Kidney tubule cell (primary cell): ENCODE results near the gene CYFIP1.

Source experiments
- DNase-seq: peaks from one replicate; pipeline ENCODE4 v3.0.0-alpha.2; 2018; ENCODE audit warnings: low spot score

The CYFIP1 gene

GRCh38 chr15:22867886-22868285, 112.3 kb downstream of the CYFIP1 start:
- no peak for DNase-seq

DNA sequence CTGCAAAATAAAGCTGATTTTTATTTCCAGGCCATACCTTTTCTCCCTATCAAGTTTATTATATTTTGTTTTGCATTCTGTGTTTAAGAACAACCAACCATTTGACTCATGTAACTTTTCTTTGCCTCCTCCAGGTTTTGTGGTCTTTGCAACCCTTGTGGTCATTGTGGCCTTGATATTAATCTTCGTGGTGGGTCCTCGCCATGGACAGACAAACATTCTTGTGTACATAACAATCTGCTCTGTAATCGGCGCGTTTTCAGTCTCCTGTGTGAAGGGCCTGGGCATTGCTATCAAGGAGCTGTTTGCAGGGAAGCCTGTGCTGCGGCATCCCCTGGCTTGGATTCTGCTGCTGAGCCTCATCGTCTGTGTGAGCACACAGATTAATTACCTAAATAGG, 114.1 kb downstream of the CYFIP1 start:
- no peak for DNase-seq

GRCh38 chr15:22863356-22863755, 116.8 kb downstream of the CYFIP1 start:
- no peak for DNase-seq

DNA sequence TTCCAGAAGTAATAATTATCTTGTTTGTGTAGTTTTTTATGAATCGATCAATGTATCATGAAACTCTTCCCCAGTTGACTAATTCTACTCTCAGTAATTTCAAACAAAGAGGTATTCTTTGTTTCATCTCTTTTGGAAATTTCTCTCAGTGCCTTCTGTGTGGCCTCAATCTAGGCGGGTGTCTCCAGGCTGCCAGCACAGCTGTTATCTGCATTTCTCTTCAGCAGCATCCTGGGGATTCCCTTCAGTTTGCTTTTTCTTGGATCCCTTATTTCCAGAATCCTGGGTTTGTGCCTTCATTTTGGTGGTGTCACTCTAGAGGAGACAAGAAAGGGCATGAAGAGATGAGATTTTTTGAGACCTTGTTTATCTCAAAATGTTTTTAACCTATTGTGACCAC, 119.0 kb downstream of the CYFIP1 start:
- no peak for DNase-seq

GRCh38 chr15:22856659-22857058, 123.5 kb downstream of the CYFIP1 start:
- DNase-seq, result no peak

DNA sequence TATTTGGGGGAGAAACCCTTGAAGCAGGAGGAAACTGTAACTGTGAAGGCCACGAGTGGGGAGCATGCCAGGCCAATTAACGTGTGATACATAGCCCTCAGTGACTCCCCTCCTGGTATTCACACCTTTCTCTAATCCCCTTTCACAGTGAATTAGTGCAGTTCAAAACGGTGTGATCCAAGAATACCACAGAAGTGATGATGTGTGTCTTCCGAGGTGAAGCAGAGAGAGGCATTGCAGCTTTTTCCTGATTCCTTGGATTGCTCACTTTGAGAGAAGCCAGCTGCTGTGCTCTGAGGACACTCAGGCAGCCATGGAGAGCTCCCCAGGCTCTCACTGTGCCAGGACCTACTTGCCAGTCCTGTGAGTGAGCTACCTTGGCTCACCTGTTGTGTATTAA, 124.4 kb downstream of the CYFIP1 start:
- DNase-seq, result peak; percentile 57

DNA sequence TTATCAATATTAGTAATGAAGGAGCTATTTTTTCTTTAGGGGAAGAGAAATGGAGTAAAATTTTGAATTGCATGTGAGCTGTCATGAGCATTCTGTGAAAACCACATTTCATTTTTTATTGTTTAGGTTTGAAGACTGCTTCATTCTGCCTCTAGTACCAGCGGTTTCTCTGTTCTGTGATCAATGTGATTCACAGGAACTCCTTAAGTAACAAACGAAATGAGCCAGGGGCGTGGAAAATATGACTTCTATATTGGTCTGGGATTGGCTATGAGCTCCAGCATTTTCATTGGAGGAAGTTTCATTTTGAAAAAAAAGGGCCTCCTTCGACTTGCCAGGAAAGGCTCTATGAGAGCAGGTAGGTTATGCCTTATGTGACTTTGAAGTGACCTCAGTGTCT, 128.7 kb downstream of the CYFIP1 start:
- DNase-seq, result no peak

- peak; percentile 52 for DNase-seq
Observed at GRCh38 chr15:22850055-22850454, 130.1 kb downstream of the CYFIP1 start.

- DNase-seq, result no peak
Observed at GRCh38 chr15:22846073-22846472, 134.1 kb downstream of the CYFIP1 start.

DNA sequence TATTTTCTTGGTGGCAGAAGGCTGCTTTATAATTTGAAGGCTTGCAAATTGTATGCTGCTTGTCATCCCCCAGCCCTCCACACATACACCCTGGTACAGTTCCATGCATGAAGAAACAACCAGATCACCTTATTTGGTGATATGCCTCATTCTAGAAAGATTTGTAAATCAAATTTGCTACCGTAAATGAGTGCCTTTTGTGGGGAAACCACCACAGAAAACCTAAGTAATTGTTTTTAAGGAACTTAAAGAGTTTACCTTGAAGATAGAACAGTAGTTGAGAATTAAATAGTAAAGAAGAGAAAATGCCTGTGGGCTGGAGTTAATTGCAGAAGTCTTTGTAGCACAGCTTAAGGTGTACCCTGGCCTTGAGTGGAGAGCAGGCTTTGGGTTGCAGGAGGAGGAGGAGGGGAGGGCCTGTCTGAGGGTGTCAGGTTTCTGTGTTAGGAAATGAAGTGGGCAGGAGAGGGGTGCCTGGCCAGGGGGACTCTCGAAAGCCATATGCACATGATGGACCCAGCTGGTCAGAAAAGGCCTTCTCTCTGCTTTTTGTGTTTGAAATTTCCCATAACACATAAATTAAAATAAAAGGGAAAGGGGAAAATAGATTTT, 134.8 kb downstream of the CYFIP1 start:
- DNase-seq, result no peak

DNA sequence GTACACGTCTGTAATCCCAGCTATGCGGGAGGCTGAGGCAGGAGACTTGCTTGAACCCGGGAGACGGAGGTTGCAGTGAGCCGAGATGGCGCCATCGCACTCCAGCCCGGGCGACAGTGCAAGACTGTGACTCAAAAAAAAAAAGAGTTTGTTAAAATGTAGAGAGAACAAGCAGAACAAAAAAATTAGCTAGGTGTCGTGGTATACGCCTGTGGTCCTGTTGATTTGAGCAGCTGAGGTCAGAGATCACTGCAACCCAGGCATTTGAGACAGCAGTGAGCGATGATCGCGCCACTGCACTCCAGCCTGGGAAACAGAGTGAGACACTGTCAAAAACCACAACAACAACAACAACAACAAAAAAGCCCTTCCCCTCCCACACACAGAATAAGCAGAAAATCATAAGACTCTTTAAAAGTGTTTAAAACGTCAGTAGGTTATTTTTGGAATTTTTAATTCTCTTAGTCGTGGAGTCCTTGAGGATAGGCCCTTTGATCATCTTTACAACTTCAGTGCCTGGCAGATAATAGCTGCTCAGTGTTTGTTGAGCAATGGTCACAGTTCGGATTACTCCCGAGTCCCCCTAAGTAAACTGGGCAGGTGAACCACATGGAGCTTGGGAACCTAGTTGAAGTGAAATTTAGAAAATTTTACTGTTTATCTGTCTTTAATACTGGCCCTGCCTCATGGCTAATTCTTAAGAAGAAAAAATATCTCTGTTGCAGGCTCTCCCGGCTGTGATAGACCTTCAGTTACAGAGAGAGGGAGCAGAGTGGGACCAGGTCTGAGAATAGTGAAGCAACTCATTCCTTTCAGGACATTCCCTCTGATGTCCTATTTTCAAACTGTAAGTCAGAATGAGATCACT, 135.5 kb downstream of the CYFIP1 start:
- no peak for DNase-seq

DNA sequence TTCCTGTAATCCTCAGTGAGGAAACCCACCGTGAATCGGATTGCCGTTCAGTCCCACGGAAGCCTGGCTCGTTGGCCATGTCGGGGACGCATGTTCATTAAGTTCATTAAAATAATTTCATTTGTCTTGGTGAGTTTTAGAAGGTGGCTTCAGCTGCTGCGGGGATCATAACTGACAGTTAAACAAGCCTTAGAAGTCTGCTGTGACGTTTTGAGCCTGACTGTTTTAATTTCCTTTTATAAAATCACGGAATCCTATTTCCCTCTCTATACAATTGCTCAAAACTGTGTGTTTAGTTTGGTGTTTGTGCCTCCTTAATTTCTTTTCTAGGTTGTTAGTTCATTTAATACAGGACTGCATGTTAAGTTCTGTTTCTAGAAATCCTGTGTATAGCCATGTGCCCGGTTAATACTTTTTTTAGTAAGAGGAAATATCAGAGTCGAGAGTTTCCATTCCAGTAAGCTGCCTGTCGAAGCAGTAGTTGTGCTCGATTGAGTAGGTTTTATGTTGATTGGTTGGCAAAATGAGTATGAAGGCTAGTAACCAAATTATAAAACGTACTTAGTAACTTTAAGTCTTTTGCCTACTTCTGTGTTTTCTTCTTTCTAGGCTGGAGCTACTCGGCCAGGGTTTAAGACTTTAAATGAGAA, 141.0 kb downstream of the CYFIP1 start:
- DNase-seq, result peak; percentile 31

DNA sequence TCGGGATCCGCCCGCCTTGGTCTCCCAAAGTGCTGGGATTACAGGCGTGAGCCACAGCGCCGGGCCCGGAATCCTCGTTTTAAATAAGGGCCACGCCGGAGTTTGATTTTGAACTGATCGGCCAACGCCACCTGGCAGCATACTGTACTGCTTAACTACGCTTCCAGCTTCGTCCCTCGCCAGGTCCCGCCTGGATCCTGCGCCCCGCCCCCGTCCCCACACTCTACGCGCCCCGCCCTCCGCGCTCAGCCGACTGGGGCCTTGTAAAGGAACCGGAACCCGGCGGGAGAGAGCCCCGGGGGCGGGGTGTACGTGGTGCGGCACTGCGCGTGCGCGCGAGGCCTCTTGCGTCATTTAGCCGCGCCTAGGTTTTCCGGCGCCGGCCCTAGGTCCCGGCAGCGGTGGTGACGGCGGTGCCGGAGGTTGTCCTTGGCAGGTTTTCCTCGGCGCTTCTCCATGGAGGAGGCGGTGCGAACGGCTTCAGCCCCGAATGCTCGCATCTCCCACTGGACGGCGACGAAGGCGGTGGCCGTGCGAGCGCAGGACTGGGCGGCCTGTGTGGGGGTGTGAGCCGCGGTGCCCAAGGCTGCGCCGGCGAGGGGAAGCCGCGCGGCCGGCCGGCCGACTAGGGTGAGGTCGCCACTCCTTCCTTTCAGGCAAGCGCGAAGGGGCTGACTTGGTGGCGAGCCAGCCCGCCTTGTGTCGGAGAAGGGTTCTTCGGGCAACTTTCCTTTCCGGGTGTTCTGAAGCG, 141.7 kb downstream of the CYFIP1 start, which contains the start of gene NIPA2:
TSS of gene NIPA2 (plus strand) at position 375 of the 751 bp plus-strand sequence. CDS start 13,066 bp downstream, outside the sequence.
- DNase-seq, result peak; percentile 98

DNA sequence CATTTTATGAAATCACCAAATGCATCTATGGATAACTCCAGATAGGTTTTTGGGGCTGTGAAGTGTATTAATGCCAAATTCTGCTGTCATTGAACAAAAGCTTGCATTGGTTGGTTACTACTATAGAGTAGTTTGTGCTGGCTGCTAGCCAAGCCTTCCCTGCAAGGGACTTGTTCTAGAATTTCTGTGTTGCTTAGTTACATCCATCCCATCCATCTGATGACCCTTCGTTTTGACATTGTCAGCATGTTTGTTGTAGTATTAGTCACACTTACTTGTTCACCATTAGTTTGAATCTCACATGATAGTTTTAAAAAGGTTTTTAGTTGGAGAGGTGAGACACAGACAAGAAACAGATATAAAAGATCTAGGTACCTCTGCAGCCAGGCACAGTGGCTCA, 148.7 kb downstream of the CYFIP1 start:
- DNase-seq, result peak; percentile 37

- no peak for DNase-seq
Observed at GRCh38 chr15:22827125-22827524, 153.0 kb downstream of the CYFIP1 start.

DNA sequence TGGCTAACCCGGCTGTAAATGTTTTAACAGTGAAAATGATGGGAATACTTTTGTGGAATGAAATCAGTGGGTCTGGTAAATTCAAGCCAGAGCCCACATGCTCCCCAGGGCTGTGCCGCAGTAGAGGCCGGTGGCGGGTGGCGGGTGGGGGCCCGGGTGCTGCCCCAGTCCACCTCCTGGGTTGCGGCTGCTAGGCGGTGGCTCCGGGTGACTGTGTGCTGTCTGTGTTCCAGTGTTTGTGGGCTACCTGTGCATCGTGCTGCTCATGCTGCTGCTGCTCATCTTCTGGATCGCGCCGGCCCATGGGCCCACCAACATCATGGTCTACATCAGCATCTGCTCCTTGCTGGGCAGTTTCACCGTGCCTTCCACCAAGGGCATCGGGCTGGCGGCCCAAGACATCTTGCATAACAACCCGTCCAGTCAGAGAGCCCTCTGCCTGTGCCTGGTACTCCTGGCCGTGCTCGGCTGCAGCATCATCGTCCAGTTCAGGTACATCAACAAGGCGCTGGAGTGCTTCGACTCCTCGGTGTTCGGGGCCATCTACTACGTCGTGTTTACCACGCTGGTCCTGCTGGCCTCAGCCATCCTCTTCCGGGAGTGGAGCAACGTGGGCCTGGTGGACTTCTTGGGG, 156.6 kb downstream of the CYFIP1 start:
- no peak for DNase-seq

DNA sequence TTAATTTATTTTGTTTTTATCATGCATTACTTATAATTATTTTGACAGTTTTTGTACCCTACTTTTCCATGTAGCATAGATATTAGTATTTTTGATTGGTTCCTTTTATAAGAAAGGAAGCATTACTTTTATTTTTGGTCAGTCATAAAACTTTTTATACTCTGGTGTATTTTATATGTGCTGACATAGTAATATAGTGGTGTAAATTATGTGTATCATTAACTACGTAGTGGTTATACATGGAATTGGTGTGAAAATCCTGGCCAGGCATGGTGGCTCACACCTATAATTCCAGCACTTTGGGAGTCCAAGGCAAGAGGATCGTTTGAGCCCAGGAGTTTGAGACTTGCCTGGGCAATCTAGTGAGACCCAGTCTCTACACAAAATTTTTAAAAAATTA, 160.5 kb downstream of the CYFIP1 start:
- DNase-seq, result no peak
